Right ventricle myocardium inferior (tissue), 1 donor: ENCODE measurements around the gene TES. TPM values are rescaled to one million over a fixed set of nuclear protein-coding genes. Genes with fewer than 3 reads are reported as not detected.
"Not testable (repeated sequence)": the region's sequence is repeated elsewhere in the genome, so short reads cannot be mapped to it uniquely, and the experiment has no call there.

Experiments
- ATAC-seq: fragments of 200-7000 bp; cut with Tn5 transposase; one replicate; pipeline ENCODE4 v1.9.1; 2020; ENCODE audit warnings: mild to moderate bottlenecking, moderate library complexity
- DNase-seq: peaks from one replicate; pipeline ENCODE4 v3.0.0; 2021; ENCODE audit errors: missing footprints
- intact Hi-C: fragments of 100-400 bp; cut with DNase I; formaldehyde crosslinking; loops from one replicate; pipeline ENCODE4 v1.11.0; 2022
- total RNA-seq: library from RNA; stranded (reverse); fragmentation: NEBNext Ultra II Directional; extraction: Animal tissue kit (Norgen Biotek cat#: 25700); gene quantifications from one replicate; pipeline ENCODE4 v1.2.1, GENCODE V29; 2021
- donor health status: DM: no; HTN: yes; CAD: no; lungs with severe emphysema.

Gene TES
- total RNA-seq, 1 donor from 2014 or later: 21.2 TPM

DNA sequence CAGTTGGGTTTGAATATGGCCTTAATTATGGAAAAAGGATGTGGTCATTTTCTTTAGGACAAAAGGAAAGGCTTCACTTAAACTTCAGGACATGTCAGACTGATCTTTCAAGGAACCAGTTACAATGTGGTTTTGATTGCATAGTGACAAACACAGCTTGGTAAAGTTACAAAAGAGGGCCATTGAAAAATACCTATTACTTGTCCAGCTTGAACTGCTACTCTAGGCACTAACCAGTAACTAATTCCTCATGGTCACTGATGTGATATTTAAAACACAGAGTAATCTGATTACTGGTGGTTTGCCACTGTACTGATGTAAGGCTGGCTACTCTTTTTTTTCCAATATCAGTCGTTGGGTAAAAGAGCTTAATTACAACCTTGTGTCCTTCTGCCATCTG, 22.6 kb downstream of the TES start:
- no peak for ATAC-seq
- intact Hi-C loops: no loop called here
- DNase-seq: no peak

DNA sequence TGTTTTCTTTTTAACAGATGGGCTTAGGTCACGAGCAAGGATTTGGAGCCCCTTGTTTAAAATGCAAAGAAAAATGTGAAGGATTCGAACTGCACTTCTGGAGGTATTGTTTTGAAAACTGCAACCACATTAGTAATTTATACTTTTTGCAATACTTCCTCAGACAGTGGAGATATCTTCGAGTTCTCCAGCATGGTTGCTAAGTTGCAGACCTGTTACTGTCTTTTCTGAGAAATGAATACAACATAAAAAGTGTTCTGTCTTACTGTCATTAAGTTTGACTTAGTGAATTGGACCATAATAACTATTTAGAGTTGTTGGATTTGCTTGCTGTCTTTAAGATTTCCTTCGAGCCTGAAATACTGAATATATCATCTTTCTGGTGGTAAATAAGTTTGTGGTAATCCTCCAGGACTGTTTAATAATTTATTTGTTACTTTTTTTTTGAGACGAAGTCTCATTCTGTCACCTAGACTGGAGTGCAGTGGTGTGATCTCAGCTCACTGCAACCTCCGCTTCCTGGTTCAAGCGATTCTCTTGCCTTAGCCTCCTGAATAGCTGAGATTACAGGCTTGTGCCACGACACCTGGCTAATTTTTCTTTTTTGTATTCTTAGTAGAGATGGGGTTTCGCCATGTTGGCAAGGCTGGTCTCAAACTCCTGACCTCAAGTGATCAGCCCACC, 24.3 kb downstream of the TES start:
- DNase-seq (no peak), ATAC-seq (no peak)
- intact Hi-C loops: loop anchor here (5.0 kb wide), 1 partner anchor 97 kb away; no protein-coding TSS in a partner anchor

DNA sequence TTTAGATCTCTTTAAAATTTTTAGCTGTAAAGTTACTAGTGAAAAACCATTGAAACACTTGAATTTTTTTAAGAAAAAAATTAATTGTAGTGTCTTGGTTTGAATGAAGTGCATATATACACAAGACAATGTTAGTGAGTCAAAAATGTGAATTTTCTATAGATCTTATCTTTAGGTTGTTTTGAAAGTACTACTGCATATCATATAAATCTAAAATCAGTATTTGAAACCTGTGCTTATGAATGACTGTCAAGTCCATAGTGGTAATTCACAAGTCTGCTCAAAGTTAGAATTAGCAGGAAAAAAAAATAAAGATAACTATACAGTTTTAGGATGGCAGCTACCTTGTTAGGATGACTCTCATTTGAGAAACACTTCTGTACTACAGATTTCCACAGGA, 25.0 kb downstream of the TES start:
- ATAC-seq (no peak), DNase-seq (no peak)
- intact Hi-C loops: loop anchor here (5.0 kb wide), 1 partner anchor 98 kb away; no protein-coding TSS in a partner anchor

DNA sequence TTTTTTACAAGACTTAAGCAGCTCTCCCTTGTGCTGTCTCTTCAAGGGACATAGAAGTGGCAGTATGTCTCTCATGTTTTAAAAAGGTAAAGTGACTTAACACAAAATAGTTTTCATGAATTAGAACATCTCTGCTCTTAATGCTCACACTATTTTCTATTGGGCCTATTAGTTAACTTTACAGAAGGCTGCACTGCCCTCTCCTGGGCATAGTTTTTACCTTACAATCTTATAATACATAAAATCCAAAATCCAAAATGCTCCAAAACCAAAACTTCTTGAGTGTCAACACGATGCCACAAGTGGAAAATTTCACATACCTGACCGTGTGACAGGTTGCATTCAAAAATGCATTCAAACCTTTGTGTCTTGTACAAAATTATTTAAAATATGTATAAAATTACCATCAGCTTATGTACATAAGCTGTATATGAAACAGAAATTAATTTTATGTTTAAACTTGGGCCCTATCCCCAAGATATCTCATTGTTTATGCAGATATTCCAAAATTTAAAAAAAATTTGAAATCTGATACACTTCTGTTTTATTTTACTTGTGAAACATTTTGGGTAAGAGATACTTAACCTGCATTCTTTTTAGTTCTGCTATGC, 25.8 kb downstream of the TES start:
- intact Hi-C loops: loop anchor here (1.0 to 5.0 kb wide), 2 partner anchors 56 to 99 kb away; no protein-coding TSS in a partner anchor
- no peak for ATAC-seq
- no peak for DNase-seq

DNA sequence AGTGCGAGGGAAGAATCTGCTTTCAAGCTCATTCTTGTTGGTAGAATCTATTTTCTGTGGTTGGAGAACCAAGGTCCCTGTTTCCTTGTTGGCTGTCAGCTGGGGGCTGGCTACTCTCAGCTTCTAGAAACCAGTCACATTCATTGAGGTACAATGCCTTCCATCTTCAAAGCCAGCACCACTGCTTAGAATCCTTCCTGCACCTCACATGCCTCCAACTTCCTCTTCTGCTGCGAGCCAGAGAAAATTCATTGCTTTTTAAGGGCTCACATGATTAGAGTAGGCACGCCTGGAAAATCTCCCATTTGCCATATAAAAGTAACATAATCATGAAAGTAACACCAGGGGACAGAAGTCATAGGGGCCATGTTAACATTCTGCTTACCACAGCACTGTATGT, 28.7 kb downstream of the TES start:
- no peak for DNase-seq
- intact Hi-C loops: loop anchor here (5.0 kb wide), 1 partner anchor 102 kb away; no protein-coding TSS in a partner anchor
- ATAC-seq: no peak

DNA sequence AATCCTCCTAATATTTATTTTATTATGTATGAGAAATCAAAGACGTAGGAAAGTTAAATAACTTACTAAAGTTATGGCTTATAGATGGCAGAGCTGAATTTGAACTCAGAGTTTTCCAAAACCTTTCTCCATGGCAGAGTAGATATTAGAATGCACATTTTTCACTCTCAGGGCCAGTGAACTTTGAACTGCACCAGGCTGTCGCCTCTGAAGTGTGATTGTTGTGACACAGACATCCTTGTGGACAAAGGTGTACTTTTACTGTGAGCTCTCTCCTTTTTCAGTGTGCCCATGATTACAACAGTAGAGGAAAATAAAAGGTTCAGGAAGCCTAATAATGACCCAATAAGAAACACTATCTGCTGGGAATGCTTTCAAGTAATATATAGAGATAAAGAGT, 29.1 kb downstream of the TES start:
- intact Hi-C loops: loop anchor here (5.0 kb wide), 1 partner anchor 102 kb away; no protein-coding TSS in a partner anchor
- ATAC-seq: no peak

DNA sequence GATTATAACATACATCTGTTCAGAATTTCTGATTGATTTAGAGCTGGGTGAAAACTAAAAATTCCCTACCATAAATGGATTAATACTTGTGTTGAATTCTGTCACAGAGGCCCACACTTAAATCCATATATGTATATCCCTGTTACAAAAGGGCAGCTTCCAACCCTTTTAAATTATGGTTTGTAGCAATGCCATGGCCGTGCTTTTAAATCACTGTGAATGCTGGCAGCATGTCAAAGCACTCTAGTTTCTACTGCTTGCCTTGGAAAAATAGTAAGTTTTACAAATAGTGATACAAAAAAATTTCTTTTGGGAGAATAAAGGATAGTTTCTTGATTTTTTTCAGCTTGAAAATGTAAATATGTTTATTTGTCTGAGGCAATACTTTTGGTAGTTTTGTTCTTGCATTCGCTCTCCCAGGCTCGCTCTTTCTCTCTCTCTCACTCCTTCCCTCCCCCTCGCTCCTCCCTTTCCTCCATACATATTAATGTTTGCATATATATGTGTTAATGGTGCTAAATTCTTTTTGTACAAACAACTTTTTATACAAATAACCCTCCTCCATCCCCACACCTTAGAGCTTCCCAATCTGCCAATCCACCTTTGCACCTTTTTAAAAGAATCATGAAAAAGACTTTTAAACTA, 29.8 kb downstream of the TES start:
- no peak for DNase-seq
- intact Hi-C loops: no loop called here
- ATAC-seq: no peak

More for the DNA sequence above, 29.1 kb downstream of the TES start:
- no peak for DNase-seq

DNA sequence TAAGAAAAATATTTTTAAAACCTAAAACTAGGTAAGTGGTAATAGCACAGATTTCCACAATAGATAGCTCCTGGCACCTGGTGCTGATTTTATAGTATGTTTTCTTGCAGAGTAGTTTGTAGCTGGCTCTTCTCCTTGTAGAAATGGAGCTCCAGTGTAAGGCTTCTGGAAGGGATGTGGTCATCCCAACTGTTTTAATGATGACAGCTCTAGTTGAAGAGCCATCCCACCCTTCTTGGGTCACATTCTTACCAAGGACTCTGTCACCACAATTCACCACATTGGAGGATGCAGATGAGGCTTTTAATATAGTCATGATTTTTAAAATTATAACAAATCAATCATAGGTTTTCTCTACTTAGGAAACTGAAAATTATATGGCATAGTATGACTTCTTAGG, 31.0 kb downstream of the TES start:
- intact Hi-C loops: no loop called here
- ATAC-seq (no peak), DNase-seq (no peak)

DNA sequence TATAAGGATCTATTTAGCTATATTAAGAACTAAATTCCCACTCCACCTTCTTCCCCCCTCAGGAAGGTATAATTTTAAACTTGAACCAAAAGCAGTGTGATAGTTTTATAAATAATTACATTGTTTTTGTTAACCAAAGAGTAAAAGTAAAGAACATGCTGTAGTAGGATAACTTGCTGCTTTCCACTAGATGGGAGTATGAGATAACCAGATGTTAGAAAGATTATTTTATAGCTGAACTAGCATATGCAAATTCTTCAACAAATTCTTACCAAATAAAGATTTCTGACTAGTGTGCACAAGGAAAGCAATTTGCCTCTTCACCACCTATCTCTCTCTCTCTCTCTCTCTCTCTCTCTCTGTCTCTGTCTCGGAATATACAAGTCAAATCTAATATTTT, 31.8 kb downstream of the TES start:
- ATAC-seq: no peak
- no peak for DNase-seq

DNA sequence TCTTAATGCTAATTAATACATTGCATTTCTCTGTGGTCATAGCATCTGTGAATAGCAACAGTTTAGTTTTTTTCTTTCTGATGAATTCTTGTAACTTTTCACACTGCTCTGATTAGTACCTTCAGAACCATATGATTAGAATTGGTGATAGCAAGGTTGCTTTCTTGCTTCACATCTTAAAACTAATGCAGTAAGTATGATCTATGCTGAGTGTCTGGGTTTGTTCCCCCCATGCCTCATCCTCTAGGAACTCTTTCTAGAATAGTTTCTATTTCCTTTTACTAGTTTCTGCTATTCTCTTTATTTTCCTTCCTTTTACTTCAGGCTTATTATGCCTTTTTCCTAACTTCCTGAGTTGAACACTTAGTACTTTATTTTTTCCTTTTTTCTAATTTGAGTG, 32.4 kb downstream of the TES start:
- intact Hi-C loops: no loop called here
- ATAC-seq: no peak

More for the DNA sequence above, 31.8 kb downstream of the TES start:
- intact Hi-C loops: no loop called here

DNA sequence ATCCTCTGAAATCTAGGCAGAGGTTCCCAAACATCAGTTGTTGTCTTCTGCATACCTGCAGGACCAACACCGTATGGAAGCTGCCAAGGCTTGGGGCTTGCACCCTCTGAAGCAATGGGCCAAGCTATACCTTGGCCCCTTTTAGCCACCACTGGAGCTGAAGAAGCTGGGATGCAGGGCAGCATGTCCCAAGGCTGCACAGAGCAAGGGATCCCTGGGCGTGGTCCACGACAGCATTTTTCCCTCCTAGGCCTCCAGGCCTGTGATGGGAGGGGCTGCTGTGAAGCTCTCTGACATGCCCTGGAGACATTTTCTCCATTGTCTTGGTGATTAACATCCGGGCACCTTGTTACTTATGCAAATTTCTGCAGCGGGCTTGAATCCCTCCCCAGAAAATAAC, 34.5 kb downstream of the TES start:
- DNase-seq, intact Hi-C loops, ATAC-seq: not testable (repeated sequence)

More for the DNA sequence above, 32.4 kb downstream of the TES start:
- no peak for DNase-seq

DNA sequence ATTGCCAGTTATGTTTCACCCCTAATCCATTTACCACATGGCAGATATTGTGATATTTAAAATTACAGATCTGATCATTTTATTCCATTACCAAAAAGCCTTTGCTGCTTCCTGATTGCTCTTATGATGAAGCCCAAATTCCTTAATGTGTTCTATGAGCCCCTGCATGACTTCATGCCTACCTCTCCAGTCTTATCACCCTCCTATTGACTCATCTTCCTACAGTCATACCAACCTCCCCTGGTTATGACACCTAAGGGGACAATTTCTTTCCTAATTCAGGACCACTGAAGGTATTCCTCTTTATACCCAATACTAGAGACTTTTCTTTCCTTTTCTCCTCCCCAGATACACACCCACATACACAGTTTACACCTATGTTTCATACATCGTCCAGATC, 36.0 kb downstream of the TES start:
- DNase-seq (no peak), ATAC-seq (no peak)
- intact Hi-C loops: no loop called here

DNA sequence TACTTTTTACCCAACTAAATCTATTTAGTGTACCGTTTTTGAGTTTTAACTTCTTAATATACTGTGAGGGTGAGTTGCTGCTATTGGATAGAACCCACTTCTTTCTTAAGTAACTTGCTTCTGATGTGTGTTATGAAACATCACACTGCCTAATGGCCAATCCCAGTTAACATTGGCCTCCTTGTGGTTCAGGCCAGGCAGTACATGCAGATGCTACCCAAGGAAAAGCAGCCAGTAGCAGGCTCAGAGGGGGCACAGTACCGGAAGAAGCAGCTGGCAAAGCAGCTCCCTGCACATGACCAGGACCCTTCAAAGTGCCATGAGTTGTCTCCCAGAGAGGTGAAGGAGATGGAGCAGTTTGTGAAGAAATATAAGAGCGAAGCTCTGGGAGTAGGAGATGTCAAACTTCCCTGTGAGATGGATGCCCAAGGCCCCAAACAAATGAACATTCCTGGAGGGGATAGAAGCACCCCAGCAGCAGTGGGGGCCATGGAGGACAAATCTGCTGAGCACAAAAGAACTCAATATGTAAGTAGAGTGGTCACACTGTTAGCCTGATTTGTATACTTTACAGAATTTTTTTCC, 39.7 kb downstream of the TES start:
- intact Hi-C loops: no loop called here
- ATAC-seq (no peak), DNase-seq (no peak)

DNA sequence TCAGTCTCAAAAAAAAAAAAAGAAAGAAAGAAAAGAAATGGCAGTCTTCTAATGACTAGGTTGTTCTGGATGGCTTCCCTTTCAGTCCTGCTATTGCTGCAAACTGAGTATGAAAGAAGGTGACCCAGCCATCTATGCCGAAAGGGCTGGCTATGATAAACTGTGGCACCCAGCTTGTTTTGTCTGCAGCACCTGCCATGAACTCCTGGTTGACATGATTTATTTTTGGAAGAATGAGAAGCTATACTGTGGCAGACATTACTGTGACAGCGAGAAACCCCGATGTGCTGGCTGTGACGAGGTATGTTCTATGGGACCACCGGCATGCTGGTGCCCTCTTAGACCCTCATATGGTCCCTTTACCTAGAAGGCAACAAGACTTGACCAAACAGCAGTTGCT, 41.3 kb downstream of the TES start:
- intact Hi-C loops: no loop called here
- DNase-seq (no peak), ATAC-seq (no peak)

DNA sequence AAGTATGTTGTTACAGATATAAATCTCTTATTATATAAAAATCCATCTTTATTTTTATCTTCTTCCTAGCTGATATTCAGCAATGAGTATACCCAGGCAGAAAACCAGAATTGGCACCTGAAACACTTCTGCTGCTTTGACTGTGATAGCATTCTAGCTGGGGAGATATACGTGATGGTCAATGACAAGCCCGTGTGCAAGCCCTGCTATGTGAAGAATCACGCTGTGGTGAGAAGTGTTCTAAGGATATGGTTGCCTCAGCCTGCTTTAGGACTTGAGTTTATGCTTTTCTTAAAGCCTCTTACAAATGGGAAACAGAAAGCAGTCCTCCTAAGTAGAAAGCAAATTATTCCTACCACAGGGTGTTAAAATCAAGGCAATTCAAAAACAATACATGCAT, 41.9 kb downstream of the TES start:
- DNase-seq (no peak), ATAC-seq (no peak)
- intact Hi-C loops: no loop called here

DNA sequence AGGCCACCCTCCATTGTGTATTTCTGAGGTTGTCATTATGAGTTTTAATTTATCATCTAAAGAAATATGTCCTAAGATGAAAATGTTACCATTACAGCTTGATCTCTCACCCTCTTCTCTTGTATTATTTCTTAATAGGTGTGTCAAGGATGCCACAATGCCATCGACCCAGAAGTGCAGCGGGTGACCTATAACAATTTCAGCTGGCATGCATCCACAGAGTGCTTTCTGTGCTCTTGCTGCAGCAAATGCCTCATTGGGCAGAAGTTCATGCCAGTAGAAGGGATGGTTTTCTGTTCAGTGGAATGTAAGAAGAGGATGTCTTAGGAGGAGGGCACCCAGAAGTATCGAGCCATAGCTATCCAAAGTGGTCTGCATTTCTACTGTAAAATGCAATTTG, 46.8 kb downstream of the TES start:
- intact Hi-C loops: no loop called here
- no peak for DNase-seq
- no peak for ATAC-seq

DNA sequence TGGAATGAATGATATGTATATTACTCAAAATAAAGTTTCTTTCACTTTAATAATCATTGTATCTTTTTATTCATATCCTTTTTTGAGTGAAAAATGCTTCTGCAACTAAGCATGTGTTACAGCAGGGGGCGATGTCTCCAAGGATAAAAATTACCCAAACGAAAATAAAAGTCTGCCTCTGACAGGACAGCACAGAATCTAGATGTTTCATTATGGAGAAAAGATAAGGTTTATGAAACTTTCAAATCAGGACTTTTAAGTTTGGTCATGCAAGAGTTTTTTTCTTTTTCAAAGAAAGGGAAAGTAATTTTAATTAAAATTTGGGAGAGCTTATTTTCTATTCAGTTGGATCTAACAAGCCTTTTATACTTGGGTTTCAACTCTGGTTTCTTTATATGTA, 48.4 kb downstream of the TES start:
- ATAC-seq: no peak
- DNase-seq: no peak
- intact Hi-C loops: loop anchor here (1.0 kb wide), 1 partner anchor 331 kb away; no protein-coding TSS in a partner anchor

DNA sequence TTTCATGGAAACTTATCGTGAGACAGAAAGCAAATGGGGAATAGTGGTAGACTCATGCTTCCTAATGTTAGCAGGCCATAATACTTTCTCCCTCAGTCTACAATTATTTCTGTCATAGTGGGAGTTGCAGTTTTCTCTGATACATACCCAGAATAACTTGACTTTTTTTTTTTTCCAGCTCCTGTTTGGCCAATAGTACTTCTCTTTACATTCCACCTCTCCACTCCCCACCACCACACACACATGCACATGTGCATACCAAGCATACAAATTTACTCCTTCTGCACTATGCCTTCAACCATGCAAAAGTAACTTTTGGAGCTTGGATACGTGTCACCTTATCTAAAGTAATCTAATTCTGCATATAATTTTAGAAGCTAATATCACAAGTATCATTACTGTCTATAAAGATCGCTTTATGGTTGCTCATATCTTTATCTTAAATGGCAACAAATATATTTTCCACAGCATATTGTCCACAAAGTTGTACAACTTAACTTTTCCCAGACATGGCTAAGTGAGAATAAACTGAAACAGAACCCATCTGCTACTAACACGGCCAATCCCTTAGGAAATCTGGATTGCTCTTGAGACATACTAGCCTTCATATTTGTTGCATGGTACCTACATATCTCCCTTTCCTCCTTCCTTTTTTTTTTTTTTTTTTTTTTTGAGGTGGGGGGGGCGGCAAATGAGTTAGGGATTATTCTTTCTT, 49.0 kb downstream of the TES start:
- ATAC-seq (no peak), DNase-seq (no peak)
- intact Hi-C loops: no loop called here

DNA sequence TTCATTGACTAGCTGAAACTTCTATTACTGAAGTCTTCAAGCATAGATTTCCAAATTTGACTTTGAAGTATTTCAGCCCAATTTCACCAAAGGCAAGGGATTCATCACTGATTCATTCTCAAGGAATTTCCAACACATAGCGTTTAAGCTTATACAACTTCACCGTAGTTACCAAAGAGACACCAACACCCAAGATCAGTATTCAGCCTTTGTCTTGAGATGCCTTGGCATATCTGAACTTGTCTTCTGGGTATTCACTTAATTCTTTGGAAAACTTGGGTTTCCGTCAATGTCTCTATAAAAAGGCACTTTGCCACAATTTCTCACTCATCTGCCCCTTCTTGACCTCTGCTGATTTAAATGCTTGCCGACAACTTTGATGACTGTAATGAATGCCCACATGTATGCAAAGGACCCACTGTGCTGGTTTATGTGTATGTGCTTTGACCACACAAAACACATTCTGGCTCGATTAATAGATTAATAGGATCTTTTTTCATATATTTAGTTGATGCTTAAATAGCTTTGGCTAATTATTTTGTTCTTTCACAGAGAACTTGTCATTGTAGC, 49.6 kb downstream of the TES start:
- intact Hi-C loops: loop anchor here (5.0 kb wide), 1 partner anchor 547 kb away; no protein-coding TSS in a partner anchor
- ATAC-seq: no peak
- no peak for DNase-seq
